GM19463 (cell line): ENCODE results near the gene HAX1.

ENCODE experiments used
- ATAC-seq: cut with Tn5 transposase; IDR thresholded peaks from one replicate; pipeline ENCODE4 v1.9.1; 2021; ENCODE audit warnings: mild to moderate bottlenecking, moderate library complexity; ENCODE audit not compliant: unreplicated experiment

HAX1 gene

DNA sequence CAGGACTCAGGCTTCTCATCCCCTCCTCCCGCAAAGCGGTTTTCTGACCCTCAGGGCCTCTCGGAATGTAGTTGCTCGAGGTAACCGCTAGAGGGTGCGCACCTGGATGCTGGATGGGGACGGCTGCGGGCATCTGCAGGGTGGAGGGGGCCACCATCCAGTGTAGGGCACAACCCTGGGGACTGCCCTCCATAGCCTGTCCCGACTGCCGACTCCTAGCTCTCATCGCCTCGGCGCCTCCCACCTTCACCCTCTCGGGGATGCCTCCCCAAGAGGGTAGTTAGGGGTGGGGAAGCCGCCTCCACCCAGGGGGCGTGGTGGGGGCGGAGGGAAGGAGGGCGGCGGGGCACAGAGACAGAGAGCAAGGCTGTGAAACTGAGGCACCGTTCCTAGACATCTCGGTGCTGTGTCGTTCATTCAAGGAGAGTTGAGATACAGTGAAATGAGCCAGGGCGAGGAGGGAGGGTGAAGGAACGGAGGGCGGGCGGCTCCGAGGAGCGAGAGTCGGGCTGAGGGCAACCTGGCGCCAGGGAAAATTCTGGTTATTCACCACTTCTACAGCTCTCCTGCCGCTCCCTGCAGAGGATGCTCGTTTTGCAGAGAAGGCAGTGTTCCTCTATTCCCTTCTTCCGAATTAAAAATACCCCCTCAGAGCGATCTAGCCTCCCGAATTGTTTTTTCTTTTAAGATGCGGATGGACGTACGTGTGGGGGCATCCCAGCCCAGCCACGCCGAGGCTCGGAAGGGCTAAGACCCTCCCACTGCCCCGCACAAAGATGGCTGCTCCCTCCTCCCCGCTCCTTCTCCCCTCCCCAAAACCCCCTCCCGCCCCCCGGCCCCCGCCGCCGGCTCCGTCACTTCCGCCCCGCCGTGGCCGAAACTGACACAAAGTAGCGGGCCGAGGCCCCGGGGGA, 52.5 kb downstream of the HAX1 start, which contains the start of gene ATP8B2:
Gene ATP8B2, plus strand, starts transcription at position 857 of the 914 bp plus-strand sequence. CDS start 2,617 bp downstream, outside the sequence.
- no peak for ATAC-seq
